ENCODE measurements around the gene ASAP2. TPM values are rescaled to one million over a fixed set of nuclear protein-coding genes. Genes with fewer than 3 reads are reported as not detected.

The ASAP2 gene
- polyA plus RNA-seq, 3 donors, result 0.08 to 1.1 (median 0.20) TPM

DNA sequence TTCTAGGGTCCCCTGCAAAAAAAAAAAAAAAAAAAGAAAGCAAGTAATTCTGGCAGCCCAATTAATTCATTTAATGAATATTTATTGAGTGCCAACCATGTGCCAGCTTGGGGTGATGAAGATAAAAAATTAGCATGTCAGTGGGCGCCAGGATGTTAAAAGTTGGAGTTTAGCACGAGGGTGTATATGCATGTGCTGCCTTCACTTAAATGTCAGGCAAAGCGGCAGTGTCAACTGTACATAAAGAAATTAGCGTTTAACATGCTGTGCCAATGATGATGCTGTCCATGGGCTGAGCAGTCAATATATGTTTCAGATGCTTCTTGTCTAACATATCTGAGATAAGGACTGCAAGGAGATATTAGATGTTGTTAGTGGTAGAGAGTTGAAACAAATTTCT is 49.5 kb downstream of the ASAP2 start:
- Histone ChIP-seq H3K4me3 (replicated peaks in 1 of 3; ENCODE audit: low read depth in 2 of 3, low read length in 3 of 3) (no peak overlapping the region), H3K79me2 (ENCODE audit: insufficient read depth, low read length) (no peaks in the 10 kb centered on the region), H3K36me3 (replicated peaks in 1 of 2; ENCODE audit: control insufficient read depth in 1 of 2, insufficient read depth in 2 of 2, low read length in 2 of 2) (no peaks in the 10 kb centered on the region), H3K27me3 (ENCODE audit: control insufficient read depth in 2 of 2, insufficient read depth in 2 of 2, low read length in 2 of 2) (no peaks in the 10 kb centered on the region), H2AFZ (ENCODE audit: insufficient read depth, low read depth, low read length, poor library complexity, severe bottlenecking) (no peak overlapping the region), H3K4me1 (ENCODE audit: control insufficient read depth in 1 of 2, insufficient read depth in 2 of 2, low read length in 2 of 2) (peaks cover 31 to 32% of the 10 kb centered on the region in 2 donors), H3K27ac (ENCODE audit: low read depth in 1 of 2, low read length in 2 of 2) (no peak overlapping the region), H3K9me3 (replicated peaks in 1 of 2; ENCODE audit: control insufficient read depth in 1 of 2, insufficient read depth in 1 of 2, low read length in 2 of 2) (no peaks in the 10 kb centered on the region), H4K20me1 (ENCODE audit: insufficient read depth, low read length) (no peaks in the 10 kb centered on the region), H3K4me2 (replicated peaks; ENCODE audit: extremely low read depth, low read length, poor library complexity, severe bottlenecking) (no peak overlapping the region), H3K9ac (ENCODE audit: insufficient read depth, low read length, poor library complexity, severe bottlenecking) (no peak overlapping the region)
- H3K4me3 Mint-ChIP-seq, result no peak overlapping the region
- intact Hi-C loops (cut with micrococcal nuclease), result no loop called here
- no peak for DNase-seq
- H3K9me3 Mint-ChIP-seq, result no peaks in the 10 kb centered on the region
- H3K4me1 Mint-ChIP-seq, result peaks cover 38% of the 10 kb centered on the region
- peaks cover 0 to 5% (median 2%) of the 10 kb centered on the region in 3 donors for H3K27me3 Mint-ChIP-seq (ENCODE audit: low read depth in 3 of 3)
- WGBS (ENCODE audit: insufficient coverage), result 96% methylated on average over 4 of the region's 4 CpGs
- no peak overlapping the region for H3K27ac Mint-ChIP-seq
- TF ChIP-seq, protein P1, sequence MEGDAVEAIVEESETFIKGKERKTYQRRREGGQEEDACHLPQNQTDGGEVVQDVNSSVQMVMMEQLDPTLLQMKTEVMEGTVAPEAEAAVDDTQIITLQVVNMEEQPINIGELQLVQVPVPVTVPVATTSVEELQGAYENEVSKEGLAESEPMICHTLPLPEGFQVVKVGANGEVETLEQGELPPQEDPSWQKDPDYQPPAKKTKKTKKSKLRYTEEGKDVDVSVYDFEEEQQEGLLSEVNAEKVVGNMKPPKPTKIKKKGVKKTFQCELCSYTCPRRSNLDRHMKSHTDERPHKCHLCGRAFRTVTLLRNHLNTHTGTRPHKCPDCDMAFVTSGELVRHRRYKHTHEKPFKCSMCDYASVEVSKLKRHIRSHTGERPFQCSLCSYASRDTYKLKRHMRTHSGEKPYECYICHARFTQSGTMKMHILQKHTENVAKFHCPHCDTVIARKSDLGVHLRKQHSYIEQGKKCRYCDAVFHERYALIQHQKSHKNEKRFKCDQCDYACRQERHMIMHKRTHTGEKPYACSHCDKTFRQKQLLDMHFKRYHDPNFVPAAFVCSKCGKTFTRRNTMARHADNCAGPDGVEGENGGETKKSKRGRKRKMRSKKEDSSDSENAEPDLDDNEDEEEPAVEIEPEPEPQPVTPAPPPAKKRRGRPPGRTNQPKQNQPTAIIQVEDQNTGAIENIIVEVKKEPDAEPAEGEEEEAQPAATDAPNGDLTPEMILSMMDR (IDR thresholded peaks at IDR 0.05), result no peak
- no peaks in the 10 kb centered on the region for H3K36me3 Mint-ChIP-seq

DNA sequence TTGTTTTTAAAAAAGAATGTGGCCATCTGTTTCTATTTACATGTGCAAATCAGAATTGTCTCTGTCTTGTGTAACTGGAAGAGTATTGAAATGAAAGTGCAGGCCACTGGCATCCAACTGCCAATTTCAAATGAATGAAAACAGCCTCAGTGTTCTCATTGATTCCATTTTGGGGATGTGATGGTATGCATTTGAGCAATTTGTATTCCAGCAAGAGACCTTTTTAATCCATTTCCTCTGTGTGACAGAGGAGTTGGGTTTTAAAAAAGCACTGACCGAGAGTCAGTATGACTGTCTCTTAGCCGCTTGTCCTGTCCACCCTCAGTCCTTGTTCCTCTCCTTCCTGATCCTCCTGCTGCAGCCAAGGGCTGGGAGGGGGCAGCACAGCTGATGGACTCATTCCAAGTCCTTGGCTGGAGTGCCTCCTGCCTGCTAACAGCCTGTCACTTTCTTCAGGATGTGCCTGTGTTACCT is 50.0 kb downstream of the ASAP2 start:
- H3K27me3 Mint-ChIP-seq (ENCODE audit: low read depth in 3 of 3), result peaks cover 0 to 6% (median 2%) of the 10 kb centered on the region in 3 donors
- peaks cover 40% of the 10 kb centered on the region for H3K4me1 Mint-ChIP-seq
- H3K4me2 ChIP-seq (replicated peaks; ENCODE audit: extremely low read depth, low read length, poor library complexity, severe bottlenecking), result no peak overlapping the region
- no peak overlapping the region for H3K27ac ChIP-seq (ENCODE audit: low read depth in 1 of 2, low read length in 2 of 2)
- H3K9me3 ChIP-seq (replicated peaks in 1 of 2; ENCODE audit: control insufficient read depth in 1 of 2, insufficient read depth in 1 of 2, low read length in 2 of 2), result no peaks in the 10 kb centered on the region
- no peaks in the 10 kb centered on the region for H3K27me3 ChIP-seq (ENCODE audit: control insufficient read depth in 2 of 2, insufficient read depth in 2 of 2, low read length in 2 of 2)
- no peaks in the 10 kb centered on the region for H3K79me2 ChIP-seq (ENCODE audit: insufficient read depth, low read length)
- no peaks in the 10 kb centered on the region for H3K36me3 ChIP-seq (replicated peaks in 1 of 2; ENCODE audit: control insufficient read depth in 1 of 2, insufficient read depth in 2 of 2, low read length in 2 of 2)
- H2AFZ ChIP-seq (ENCODE audit: insufficient read depth, low read depth, low read length, poor library complexity, severe bottlenecking), result peak overlapping the region; percentile 27
- no peaks in the 10 kb centered on the region for H3K9me3 Mint-ChIP-seq
- no peak overlapping the region for H3K4me3 Mint-ChIP-seq
- intact Hi-C loops (cut with micrococcal nuclease), result no loop called here
- DNase-seq, result no peak
- H3K4me1 ChIP-seq (ENCODE audit: control insufficient read depth in 1 of 2, insufficient read depth in 2 of 2, low read length in 2 of 2), result peaks cover 36 to 37% of the 10 kb centered on the region in 2 donors
- H4K20me1 ChIP-seq (ENCODE audit: insufficient read depth, low read length), result no peaks in the 10 kb centered on the region
- no peaks in the 10 kb centered on the region for H3K36me3 Mint-ChIP-seq
- no peak overlapping the region for H3K4me3 ChIP-seq (replicated peaks in 1 of 3; ENCODE audit: low read depth in 2 of 3, low read length in 3 of 3)
- TF ChIP-seq, protein P1 (IDR thresholded peaks at IDR 0.05), result no peak
- H3K27ac Mint-ChIP-seq, result no peak overlapping the region
- no peak overlapping the region for H3K9ac ChIP-seq (ENCODE audit: insufficient read depth, low read length, poor library complexity, severe bottlenecking)
- no CpG with 5 or more reads among the region's 2 CpGs for WGBS (ENCODE audit: insufficient coverage)

All from CD14-positive monocyte (primary cell).